HepG2 (cell line): ENCODE measurements around the gene NSMF.
A peak's percentile ranks its signal among the peaks of the same experiment; 100 is the strongest.

Experiments used
- CTCF ChIP-seq: sonication (generic); formaldehyde crosslinking; IDR thresholded peaks from 2 replicates; pipeline ENCODE4 v1.5.0; 2020; ENCODE audit warnings: mild to moderate bottlenecking, missing genetic modification reagents, moderate library complexity
- EZH2 ChIP-seq: conservative IDR thresholded peaks from 2 replicates; pipeline ENCODE4 v1.6.1; 2012; ENCODE audit warnings: mild to moderate bottlenecking, low read depth, low read length, moderate library complexity
- POLR2AphosphoS5 ChIP-seq: IDR thresholded peaks from 2 replicates; pipeline ENCODE4 v1.6.1; 2012; ENCODE audit warnings: low read depth, low read length
- WIZ ChIP-seq: sonication (generic); formaldehyde crosslinking; IDR thresholded peaks from 2 replicates; pipeline ENCODE4 v1.5.1; 2020; ENCODE audit warnings: mild to moderate bottlenecking, missing genetic modification reagents

- peak; percentile 18; the same call in 1 of the 2 replicates for TF ChIP-seq CTCF
- no peak for TF ChIP-seq EZH2
- TF ChIP-seq POLR2AphosphoS5: no peak
- no peak for TF ChIP-seq WIZ (CRISPR knock-in tag)
These were observed 17.7 kb downstream of the NSMF start, which contains the start of gene ENTPD8 for GRCh38 chr9:137441289-137441934.
